HCT116 (cell line): ENCODE measurements around the gene CFAP119. TPM values are rescaled to one million over a fixed set of nuclear protein-coding genes. Genes with fewer than 3 reads are reported as not detected.

ENCODE experiments used
- ATAC-seq: fragments of 200-7000 bp; cut with Tn5 transposase; 2 replicates; pipeline ENCODE4 v1.9.1; 2020; ENCODE audit warnings: mild to moderate bottlenecking, moderate library complexity
- BruUV-seq: library from RNA; stranded (reverse); fragments of 400-500 nt; replicated peaks from 2 replicates; lab custom pipeline; 2021; lab: Mats Ljungman, UMichigan
- CTCF ChIA-PET: fragments of 300-600 bp; sonication (Branson Sonifier 250); formaldehyde crosslinking; loops from one replicate; lab custom pipeline; 2021; ENCODE audit warnings: antibody characterized with exemption; lab: Charles Lee
- POLR2A ChIA-PET: fragments of 300-600, 350-600 bp; sonication (Branson Sonifier 250); formaldehyde crosslinking; loops from one replicate; lab custom pipeline; 2021; ENCODE audit warnings: antibody characterized with exemption; lab: Charles Lee
- RAD21 ChIA-PET, 2 experiments: fragments of 300-600 bp; sonication (Branson Sonifier 250); formaldehyde crosslinking; loops; one replicate each; lab custom pipeline; 2023; ENCODE audit warnings: low total read pairs in 2 of 2; ENCODE audit not compliant: uncharacterized antibody in 2 of 2, unreplicated experiment in 2 of 2, low non-redundant PET in 1 of 2; lab: Charles Lee
- DNase-seq: peaks from one replicate; pipeline ENCODE4 v3.0.0-alpha.2; 2010; ENCODE audit warnings: low read depth, low spot score
- H2AFZ ChIP-seq: fragments of 200-600 bp; shearing (Covaris generic), sonication (generic); 2 replicates; pipeline ENCODE4 v1.6.1; 2017; ENCODE audit warnings: low read depth, mixed run types, mixed read lengths, antibody characterized with exemption, low read length; ENCODE audit not compliant: poor library complexity, severe bottlenecking
- H3K27ac ChIP-seq: 2 replicates; pipeline ENCODE4 v1.5.1; 2012; ENCODE audit warnings: low read depth, low read length
- H3K27me3 ChIP-seq: fragments of 200-600 bp; sonication (generic); 2 replicates; pipeline ENCODE4 v1.6.1; 2016; ENCODE audit warnings: mixed run types, low read length, mixed read lengths; ENCODE audit not compliant: insufficient read depth
- H3K36me3 ChIP-seq, 2 experiments: fragments of 200-500 bp in 1 of 2; fragments of 200-600 bp in 1 of 2; sonication (Bioruptor generic) in 1 of 2; sonication (generic) in 1 of 2; 2 replicates each; pipeline versions ENCODE4 v1.5.1 to v1.6.1; 2014 to 2016; ENCODE audit warnings: low read length in 2 of 2, inconsistent platforms in 1 of 2, mixed read lengths in 1 of 2, mixed run types in 1 of 2; ENCODE audit not compliant: insufficient read depth in 2 of 2, control insufficient read depth in 1 of 2
- H3K4me1 ChIP-seq, 2 experiments: fragments of 200-600 bp in 1 of 2; sonication (generic) in 1 of 2; 2 replicates each; pipeline versions ENCODE4 v1.5.1 to v1.6.1; 2012 to 2017; ENCODE audit warnings: low read length in 2 of 2, inconsistent platforms in 1 of 2, mild to moderate bottlenecking in 1 of 2, mixed read lengths in 1 of 2, mixed run types in 1 of 2, moderate library complexity in 1 of 2; ENCODE audit not compliant: insufficient read depth in 2 of 2, control insufficient read depth in 1 of 2
- H3K4me2 ChIP-seq: fragments of 200-600 bp; sonication (generic); 2 replicates; pipeline ENCODE4 v1.6.1; 2017; ENCODE audit warnings: mixed run types, low read length, mixed read lengths
- H3K4me3 ChIP-seq, 2 experiments: fragments of 200-600 bp in 1 of 2; sonication (generic) in 1 of 2; replicated peaks in 1 of 2; 2 replicates each; pipeline ENCODE4 v1.5.1; 2011 to 2016; ENCODE audit warnings: low read length in 2 of 2, control low read depth in 1 of 2, low read depth in 1 of 2, mild to moderate bottlenecking in 1 of 2, mixed read lengths in 1 of 2, mixed run types in 1 of 2
- H3K79me2 ChIP-seq: fragments of 200-600 bp; sonication (generic); 2 replicates; pipeline ENCODE4 v1.6.1; 2017; ENCODE audit warnings: mild to moderate bottlenecking, mixed run types, low read length, moderate library complexity, mixed read lengths; ENCODE audit not compliant: insufficient read depth
- H3K9ac ChIP-seq: fragments of 200-600 bp; sonication (generic); 2 replicates; pipeline ENCODE4 v1.6.1; 2016; ENCODE audit warnings: low read length, mixed read lengths
- H3K9me2 ChIP-seq: fragments of 200-600 bp; sonication (generic), shearing (Covaris generic); 2 replicates; pipeline ENCODE4 v1.6.1; 2017; ENCODE audit warnings: mixed run types, mild to moderate bottlenecking, moderate library complexity; ENCODE audit not compliant: insufficient read depth
- H3K9me3 ChIP-seq, 2 experiments: fragments of 200-500 bp in 1 of 2; fragments of 200-600 bp in 1 of 2; sonication (Bioruptor generic) in 1 of 2; sonication (generic) in 1 of 2; 2 replicates each; pipeline ENCODE4 v1.6.1; 2014 to 2017; ENCODE audit warnings: low read length in 2 of 2, mixed read lengths in 2 of 2, inconsistent platforms in 1 of 2, low read depth in 1 of 2, mild to moderate bottlenecking in 1 of 2, mixed run types in 1 of 2, moderate library complexity in 1 of 2; ENCODE audit not compliant: control insufficient read depth in 1 of 2, insufficient read depth in 1 of 2
- H4K20me1 ChIP-seq: fragments of 200-600 bp; sonication (generic), shearing (Covaris generic); 2 replicates; pipeline ENCODE4 v1.6.1; 2017; ENCODE audit warnings: mixed run types, mild to moderate bottlenecking, moderate library complexity; ENCODE audit not compliant: insufficient read depth
- CBX3 ChIP-seq: IDR thresholded peaks from 2 replicates; pipeline ENCODE4 v1.6.1; 2012; ENCODE audit warnings: low read depth
- CEBPB ChIP-seq: IDR thresholded peaks from 2 replicates; pipeline ENCODE4 v1.6.1; 2012; ENCODE audit warnings: low read depth
- EGR1 ChIP-seq: IDR thresholded peaks from 2 replicates; pipeline ENCODE4 v1.6.1; 2012; ENCODE audit warnings: low read depth
- ELF1 ChIP-seq: IDR thresholded peaks from 2 replicates; pipeline ENCODE4 v1.6.1; 2012; ENCODE audit warnings: low read depth, borderline replicate concordance
- JUND ChIP-seq: IDR thresholded peaks from 2 replicates; pipeline ENCODE4 v1.6.1; 2012
- POLR2A ChIP-seq: IDR thresholded peaks from 2 replicates; pipeline ENCODE4 v1.7.0; 2011; ENCODE audit warnings: borderline replicate concordance; ENCODE audit not compliant: insufficient read depth, insufficient read length; ENCODE audit errors: extremely low read depth
- SIN3A ChIP-seq: IDR thresholded peaks from 2 replicates; pipeline ENCODE4 v1.6.1; 2012; ENCODE audit warnings: low read depth
- SP1 ChIP-seq: IDR thresholded peaks from 2 replicates; pipeline ENCODE4 v1.6.1; 2012; ENCODE audit warnings: low read depth
- SRF ChIP-seq: IDR thresholded peaks from 2 replicates; pipeline ENCODE4 v1.6.1; 2012; ENCODE audit warnings: low read depth
- ZFX ChIP-seq: fragments of 450-650 bp; IDR thresholded peaks from 2 replicates; pipeline ENCODE4 v1.6.1; 2017
- intact Hi-C: fragments of 100-400 bp; cut with micrococcal nuclease; formaldehyde crosslinking; loops from 2 replicates; pipeline ENCODE4 v1.10.0; 2022
- total RNA-seq: library from RNA; stranded (reverse); gene quantifications from one replicate; pipeline ENCODE4 v1.2.1, GENCODE V29; 2021; ENCODE audit not compliant: unreplicated experiment
- TF ChIP-seq, protein P1 (sequence below): IDR thresholded peaks from 2 replicates; pipeline ENCODE4 v1.6.1; 2012
- TF ChIP-seq, protein P2 (sequence below), 3 experiments: fragments of 200-600 bp in 1 of 3; sonication (generic) in 1 of 3; IDR thresholded peaks in 2 of 3; conservative IDR thresholded peaks in 1 of 3; 2 replicates each; pipeline ENCODE4 v1.5.1; 2012 to 2017; ENCODE audit warnings: low read depth in 2 of 3, low read length in 2 of 3, antibody characterized with exemption in 1 of 3, borderline replicate concordance in 1 of 3, control low read depth in 1 of 3, mild to moderate bottlenecking in 1 of 3, mixed read lengths in 1 of 3, mixed run types in 1 of 3, moderate library complexity in 1 of 3; ENCODE audit not compliant: insufficient read depth in 1 of 3

The CFAP119 gene
- total RNA-seq, 1 experiment from 2014 or later: 12.6 TPM

DNA sequence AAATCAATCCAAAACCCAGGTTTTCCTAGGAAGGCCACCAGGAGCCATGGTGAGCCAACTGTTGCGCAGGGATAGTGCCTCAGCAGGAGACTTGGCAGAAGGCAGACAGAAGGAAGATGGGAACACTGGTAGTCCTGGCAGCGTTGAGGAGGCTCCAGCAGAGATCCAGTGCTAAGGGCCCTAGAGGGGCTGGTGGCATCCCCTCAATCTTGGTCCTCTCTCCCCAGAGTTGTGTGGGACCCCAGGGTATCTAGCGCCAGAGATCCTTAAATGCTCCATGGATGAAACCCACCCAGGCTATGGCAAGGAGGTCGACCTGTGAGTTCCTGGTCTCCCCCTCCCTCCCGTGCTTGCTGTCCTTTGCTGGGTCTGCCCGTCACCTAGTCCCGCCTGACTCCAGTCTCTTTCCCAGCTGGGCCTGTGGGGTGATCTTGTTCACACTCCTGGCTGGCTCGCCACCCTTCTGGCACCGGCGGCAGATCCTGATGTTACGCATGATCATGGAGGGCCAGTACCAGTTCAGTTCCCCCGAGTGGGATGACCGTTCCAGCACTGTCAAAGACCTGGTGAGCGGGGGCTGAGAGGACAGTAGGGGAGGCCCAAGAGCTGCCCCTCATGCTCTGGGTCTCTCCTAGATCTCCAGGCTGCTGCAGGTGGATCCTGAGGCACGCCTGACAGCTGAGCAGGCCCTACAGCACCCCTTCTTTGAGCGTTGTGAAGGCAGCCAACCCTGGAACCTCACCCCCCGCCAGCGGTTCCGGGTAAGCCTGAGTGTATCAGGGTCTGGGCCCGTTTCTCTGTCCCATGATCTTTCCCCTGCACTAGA is 5.7 kb downstream of the CFAP119 start:
- ChIA-PET CTCF (no interaction called here), POLR2A (no interaction called here), RAD21 (no interaction called here)
- Histone ChIP-seq H3K79me2 (no peaks in the 10 kb centered on the region), H2AFZ (no peak overlapping the region), H3K4me1 (peaks cover 7 to 9% of the 10 kb centered on the region in 2 experiments; a peak in 3 of 4 replicates), H3K9me2 (no peaks in the 10 kb centered on the region), H3K9me3 (no peaks in the 10 kb centered on the region), H3K36me3 (peaks cover 8 to 15% of the 10 kb centered on the region in 2 experiments; a peak in 3 of 4 replicates), H3K27me3 (no peaks in the 10 kb centered on the region), H3K27ac (no peak overlapping the region), H3K9ac (no peak overlapping the region), H3K4me3 (no peak overlapping the region), H4K20me1 (no peaks in the 10 kb centered on the region), H3K4me2 (no peak overlapping the region)
- ATAC-seq (no peak), DNase-seq (no peak)
- no TSS peak for BruUV-seq
- TF ChIP-seq ELF1 (no peak), EGR1 (no peak), SP1 (no peak), SRF (no peak)
- TF ChIP-seq, protein P1, sequence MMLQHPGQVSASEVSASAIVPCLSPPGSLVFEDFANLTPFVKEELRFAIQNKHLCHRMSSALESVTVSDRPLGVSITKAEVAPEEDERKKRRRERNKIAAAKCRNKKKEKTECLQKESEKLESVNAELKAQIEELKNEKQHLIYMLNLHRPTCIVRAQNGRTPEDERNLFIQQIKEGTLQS: no peak
- TF ChIP-seq, protein P2, sequence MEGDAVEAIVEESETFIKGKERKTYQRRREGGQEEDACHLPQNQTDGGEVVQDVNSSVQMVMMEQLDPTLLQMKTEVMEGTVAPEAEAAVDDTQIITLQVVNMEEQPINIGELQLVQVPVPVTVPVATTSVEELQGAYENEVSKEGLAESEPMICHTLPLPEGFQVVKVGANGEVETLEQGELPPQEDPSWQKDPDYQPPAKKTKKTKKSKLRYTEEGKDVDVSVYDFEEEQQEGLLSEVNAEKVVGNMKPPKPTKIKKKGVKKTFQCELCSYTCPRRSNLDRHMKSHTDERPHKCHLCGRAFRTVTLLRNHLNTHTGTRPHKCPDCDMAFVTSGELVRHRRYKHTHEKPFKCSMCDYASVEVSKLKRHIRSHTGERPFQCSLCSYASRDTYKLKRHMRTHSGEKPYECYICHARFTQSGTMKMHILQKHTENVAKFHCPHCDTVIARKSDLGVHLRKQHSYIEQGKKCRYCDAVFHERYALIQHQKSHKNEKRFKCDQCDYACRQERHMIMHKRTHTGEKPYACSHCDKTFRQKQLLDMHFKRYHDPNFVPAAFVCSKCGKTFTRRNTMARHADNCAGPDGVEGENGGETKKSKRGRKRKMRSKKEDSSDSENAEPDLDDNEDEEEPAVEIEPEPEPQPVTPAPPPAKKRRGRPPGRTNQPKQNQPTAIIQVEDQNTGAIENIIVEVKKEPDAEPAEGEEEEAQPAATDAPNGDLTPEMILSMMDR (IDR thresholded peaks at IDR 0.05 in 2 of 3, conservative IDR thresholded peaks at IDR 0.05 in 1 of 3; ENCODE audit: borderline replicate concordance in 1 of 3, insufficient read depth in 1 of 3, low read depth in 2 of 3, low read length in 2 of 3): no peak
- intact Hi-C loops: no loop called here

DNA sequence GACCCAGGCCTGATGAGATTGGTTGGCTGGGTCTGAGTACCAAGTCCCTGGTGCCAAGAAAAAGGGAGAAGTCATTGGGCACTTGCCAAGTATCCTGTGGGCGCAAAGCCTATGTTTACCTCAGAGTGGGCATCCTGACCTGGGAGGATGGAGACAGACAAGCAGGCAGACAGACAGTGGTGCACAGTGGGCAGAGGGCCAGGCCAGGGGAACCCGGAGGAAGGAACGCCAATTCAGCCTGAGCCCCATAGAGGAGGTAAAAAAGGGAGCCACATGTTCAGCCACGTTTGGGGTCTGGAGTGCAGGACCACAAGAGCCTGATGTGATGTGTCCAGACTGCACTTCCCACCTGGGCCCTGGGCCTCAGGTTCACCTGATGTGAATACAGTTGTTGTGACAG is 8.3 kb downstream of the CFAP119 start:
- Histone ChIP-seq H3K9ac (no peak overlapping the region), H2AFZ (no peak overlapping the region), H3K9me3 (no peaks in the 10 kb centered on the region), H3K79me2 (peaks cover 19% of the 10 kb centered on the region), H3K4me3 (no peak overlapping the region), H3K27me3 (no peaks in the 10 kb centered on the region), H3K36me3 (peaks cover 10 to 19% of the 10 kb centered on the region in 2 experiments; a peak in 3 of 4 replicates), H3K4me1 (no peaks in the 10 kb centered on the region), H3K9me2 (no peaks in the 10 kb centered on the region), H3K4me2 (no peak overlapping the region), H4K20me1 (no peaks in the 10 kb centered on the region), H3K27ac (no peak overlapping the region)
- ATAC-seq: no peak
- BruUV-seq: no TSS peak
- intact Hi-C loops: no loop called here
- ChIA-PET RAD21 (no interaction called here), POLR2A (interaction anchor here (1.0 kb wide), 1 partner anchor 13 kb away, joined by 3 read pairs; a partner anchor contains a TSS), CTCF (no interaction called here)
- no peak for DNase-seq
- TF ChIP-seq POLR2A (no peak), CEBPB (no peak), EGR1 (no peak), SIN3A (no peak), JUND (no peak), ZFX (no peak), CBX3 (no peak)
- TF ChIP-seq, protein P1: no peak
- TF ChIP-seq, protein P2 (IDR thresholded peaks at IDR 0.05 in 2 of 3, conservative IDR thresholded peaks at IDR 0.05 in 1 of 3; ENCODE audit: borderline replicate concordance in 1 of 3, insufficient read depth in 1 of 3, low read depth in 2 of 3, low read length in 2 of 3): no peak
